GM12875 (cell line): ENCODE measurements around the gene KCNA1.

Experiments used
- H3K4me3 ChIP-seq: one replicate; pipeline ENCODE4 v1.5.1; 2011; ENCODE audit warnings: low read depth, low read length, control low read depth
- TF ChIP-seq, protein P1 (sequence below): IDR thresholded peaks from 2 replicates; pipeline ENCODE4 v1.5.1; 2011; ENCODE audit warnings: low read depth, mild to moderate bottlenecking, control low read depth, inconsistent platforms, low read length, moderate library complexity, borderline replicate concordance; ENCODE audit not compliant: insufficient read depth

KCNA1 gene

DNA sequence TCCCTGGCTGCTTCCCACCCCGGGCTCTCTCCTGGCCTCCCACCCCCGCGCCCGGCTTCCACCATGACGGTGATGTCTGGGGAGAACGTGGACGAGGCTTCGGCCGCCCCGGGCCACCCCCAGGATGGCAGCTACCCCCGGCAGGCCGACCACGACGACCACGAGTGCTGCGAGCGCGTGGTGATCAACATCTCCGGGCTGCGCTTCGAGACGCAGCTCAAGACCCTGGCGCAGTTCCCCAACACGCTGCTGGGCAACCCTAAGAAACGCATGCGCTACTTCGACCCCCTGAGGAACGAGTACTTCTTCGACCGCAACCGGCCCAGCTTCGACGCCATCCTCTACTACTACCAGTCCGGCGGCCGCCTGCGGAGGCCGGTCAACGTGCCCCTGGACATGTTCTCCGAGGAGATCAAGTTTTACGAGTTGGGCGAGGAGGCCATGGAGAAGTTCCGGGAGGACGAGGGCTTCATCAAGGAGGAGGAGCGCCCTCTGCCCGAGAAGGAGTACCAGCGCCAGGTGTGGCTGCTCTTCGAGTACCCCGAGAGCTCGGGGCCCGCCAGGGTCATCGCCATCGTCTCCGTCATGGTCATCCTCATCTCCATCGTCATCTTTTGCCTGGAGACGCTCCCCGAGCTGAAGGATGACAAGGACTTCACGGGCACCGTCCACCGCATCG lies 1.8 kb downstream of the KCNA1 start:
- H3K4me3 ChIP-seq = peak overlapping the region; percentile 55
- TF ChIP-seq, protein P1, sequence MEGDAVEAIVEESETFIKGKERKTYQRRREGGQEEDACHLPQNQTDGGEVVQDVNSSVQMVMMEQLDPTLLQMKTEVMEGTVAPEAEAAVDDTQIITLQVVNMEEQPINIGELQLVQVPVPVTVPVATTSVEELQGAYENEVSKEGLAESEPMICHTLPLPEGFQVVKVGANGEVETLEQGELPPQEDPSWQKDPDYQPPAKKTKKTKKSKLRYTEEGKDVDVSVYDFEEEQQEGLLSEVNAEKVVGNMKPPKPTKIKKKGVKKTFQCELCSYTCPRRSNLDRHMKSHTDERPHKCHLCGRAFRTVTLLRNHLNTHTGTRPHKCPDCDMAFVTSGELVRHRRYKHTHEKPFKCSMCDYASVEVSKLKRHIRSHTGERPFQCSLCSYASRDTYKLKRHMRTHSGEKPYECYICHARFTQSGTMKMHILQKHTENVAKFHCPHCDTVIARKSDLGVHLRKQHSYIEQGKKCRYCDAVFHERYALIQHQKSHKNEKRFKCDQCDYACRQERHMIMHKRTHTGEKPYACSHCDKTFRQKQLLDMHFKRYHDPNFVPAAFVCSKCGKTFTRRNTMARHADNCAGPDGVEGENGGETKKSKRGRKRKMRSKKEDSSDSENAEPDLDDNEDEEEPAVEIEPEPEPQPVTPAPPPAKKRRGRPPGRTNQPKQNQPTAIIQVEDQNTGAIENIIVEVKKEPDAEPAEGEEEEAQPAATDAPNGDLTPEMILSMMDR = no peak

DNA sequence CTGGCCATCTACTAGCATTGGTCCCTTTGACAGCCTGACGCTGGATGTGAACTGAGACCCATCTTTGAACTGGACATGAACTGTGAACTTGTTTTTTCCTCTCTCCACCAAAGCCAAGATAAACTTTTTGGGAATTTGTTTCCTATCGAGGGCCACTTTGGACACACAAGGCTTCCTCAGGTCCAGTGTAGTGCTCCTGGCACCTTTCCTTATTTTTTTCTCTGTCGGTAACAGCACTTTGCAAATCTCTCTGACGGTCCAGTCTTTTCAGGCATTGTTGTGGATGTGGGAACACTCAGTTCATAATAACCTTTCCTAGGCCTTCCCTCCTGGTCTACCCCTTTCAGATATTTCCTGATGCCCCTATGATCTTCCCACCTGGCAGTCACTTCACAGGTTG lies 5.0 kb downstream of the KCNA1 start:
- TF ChIP-seq, protein P1 = no peak
- H3K4me3 ChIP-seq = no peak overlapping the region

DNA sequence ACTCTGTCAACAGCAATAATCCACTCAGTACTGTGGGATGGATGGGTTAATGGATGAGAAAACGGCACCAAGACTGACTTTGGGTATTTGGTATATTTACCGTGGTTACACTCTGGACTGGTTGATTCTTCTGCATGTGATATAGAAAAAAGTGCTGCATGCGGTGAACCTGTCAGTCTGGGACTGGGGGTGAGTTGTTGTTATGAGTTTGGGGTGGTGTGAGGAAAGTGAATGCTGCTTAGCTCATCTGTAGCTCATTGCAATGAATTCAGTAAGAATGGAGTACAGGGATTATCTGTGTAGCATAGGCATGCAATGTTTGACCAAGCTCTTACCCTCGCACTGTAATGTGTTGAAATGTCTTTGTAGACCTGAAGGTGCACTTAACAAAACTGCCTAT lies 6.0 kb downstream of the KCNA1 start:
- TF ChIP-seq, protein P1 = no peak

DNA sequence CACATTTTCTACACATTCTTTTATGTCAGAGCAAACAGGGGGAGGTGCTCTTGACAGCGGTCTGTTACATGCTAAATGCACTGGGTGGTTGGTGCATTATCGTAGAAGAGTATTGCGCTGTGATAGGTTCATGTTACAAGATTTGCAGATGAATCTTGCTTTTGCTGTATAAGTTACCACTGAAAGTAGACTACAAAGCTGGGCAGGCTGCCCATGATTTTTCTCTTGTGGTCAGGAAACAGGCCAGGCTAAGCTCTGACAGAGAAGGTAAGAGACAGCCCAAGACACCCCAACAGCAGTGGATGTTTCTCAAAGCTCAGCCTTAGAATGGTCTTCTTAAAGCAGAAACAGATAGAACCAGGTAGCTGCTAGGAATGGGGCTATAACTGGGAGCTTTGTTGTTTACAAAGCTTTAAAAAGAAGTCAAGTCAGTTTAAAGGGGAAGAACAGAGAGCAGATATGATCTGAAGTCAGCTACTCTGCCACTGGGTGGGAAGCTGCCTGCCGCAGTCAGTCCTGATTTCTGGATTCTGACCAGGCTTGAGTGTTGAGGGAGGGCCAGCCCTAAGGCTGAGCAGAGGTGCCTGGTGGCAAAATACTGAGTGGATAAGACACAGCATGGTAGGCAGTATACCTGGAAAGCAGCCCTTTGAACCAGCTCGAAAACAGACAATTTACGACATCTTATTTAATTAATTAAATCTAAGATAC lies 9.4 kb downstream of the KCNA1 start:
- TF ChIP-seq, protein P1 = no peak

More for the DNA sequence above, 6.0 kb downstream of the KCNA1 start:
- no peak overlapping the region for H3K4me3 ChIP-seq

DNA sequence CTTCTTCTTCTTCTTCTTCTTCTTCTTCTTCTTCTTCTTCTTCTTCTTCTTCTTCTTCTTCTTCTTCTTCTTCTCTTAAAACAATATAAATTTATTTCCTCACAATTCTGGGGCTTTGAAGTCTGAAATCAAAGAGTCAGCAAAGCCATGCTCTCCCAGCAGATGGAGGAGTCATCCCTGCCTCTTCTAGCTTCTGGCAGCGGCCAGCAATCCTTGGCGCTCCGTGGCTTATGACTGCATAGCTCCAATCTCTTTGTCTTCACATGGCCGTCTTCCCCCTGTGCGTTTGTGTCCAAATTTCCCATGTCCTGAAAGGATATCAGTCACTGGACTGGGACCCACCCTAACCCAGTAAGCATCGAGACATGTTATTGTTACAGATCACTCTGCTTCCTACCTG lies 22.9 kb downstream of the KCNA1 start:
- no peak overlapping the region for H3K4me3 ChIP-seq
- TF ChIP-seq, protein P1 = no peak

More for the DNA sequence above, 9.4 kb downstream of the KCNA1 start:
- no peak overlapping the region for H3K4me3 ChIP-seq

DNA sequence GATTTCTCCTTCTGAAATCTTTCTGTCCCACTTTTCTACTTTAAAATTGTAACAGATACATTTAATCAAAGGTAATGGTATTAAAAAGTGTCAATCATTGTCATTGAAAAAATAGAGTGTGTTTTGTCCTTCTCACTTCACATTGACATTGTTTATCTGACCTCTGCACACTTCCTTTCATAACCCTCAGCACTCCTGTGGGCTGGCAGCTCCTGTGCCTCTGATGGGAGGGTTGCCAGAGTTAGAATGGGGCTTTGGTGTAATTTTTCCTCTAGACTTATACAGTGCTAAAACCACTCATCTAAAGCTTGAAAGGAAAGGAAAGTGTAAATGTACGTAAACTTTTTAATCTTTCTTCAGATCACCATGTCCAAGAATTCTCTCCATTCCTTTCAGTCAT lies 23.7 kb downstream of the KCNA1 start:
- no peak overlapping the region for H3K4me3 ChIP-seq
- TF ChIP-seq, protein P1 = no peak

DNA sequence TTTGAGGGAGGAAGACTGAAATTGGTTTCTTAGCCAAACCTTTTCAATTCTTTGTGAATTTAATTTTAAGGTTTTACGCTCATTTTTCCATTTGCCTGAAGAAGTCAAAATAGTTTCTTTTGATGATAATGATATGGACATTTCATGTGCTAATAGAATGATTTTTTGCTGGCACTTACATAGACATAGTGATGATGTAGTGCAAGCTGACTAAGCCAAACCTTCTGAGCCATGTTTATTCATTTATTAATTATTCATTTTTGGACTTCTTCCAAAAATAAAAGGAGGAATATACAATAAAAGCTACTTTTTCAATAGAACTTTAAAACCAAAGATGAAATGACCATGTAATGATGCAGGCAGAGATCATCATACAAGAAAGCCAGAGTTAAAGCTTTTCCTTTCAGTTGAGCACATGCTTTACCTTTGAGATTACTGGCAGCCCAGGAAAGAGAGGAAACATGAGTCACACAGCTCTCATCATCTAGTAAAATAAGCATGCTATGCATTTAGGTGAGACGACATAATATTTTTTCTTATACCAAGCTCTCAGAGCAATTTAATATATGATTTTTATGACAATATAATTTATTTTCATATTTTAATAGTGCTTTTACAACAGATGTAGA lies 24.8 kb downstream of the KCNA1 start:
- TF ChIP-seq, protein P1 = no peak

More for the DNA sequence above, 24.8 kb downstream of the KCNA1 start:
- H3K4me3 ChIP-seq = no peak overlapping the region
